ENCODE measurements around the gene TSPYL1.

DNA sequence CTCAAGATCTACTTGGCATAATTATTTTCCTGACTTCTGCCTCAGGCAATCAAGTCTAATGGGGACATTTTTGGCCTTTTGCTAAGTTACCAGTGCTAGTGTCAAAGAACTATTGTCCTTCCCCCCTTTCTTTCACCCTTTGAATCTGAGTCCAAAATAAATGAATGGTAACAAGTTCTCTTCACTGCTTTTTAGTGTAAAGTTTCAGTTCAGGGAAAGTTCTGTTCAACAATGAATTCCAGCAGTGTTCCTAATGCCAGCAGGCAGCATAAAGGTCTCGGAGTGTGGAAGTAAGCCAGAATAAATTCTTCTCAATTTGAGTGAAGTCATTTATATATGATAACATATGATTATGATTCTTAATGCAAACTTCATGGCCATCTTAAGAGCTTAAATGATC, 20.8 kb upstream of the TSPYL1 start:
- TF ChIP-seq ZNF274 (IDR thresholded peaks at IDR 0.05; ENCODE audit: low read depth, low read length) (no peak), YY1 (IDR thresholded peaks at IDR 0.05; ENCODE audit: insufficient read depth, insufficient read length) (no peak), SUZ12 (IDR thresholded peaks at IDR 0.05; ENCODE audit: extremely low read depth, insufficient read depth, insufficient read length) (no peak)

Data from NT2/D1 (cell line).